Ramos (cell line): ENCODE results near the gene CFAP20.

ENCODE experiments used
- in situ Hi-C: fragments of 300-500 bp; cut with MboI; formaldehyde crosslinking; loops from one replicate; pipeline ENCODE4 v1.14.3; 2022; ENCODE audit warnings: low sequenced_read_pairs; ENCODE audit not compliant: unreplicated experiment

The CFAP20 gene

GRCh38 chr16:58129097-58129936 is at the start of gene CFAP20:
Gene CFAP20, minus strand, starts transcription at chr16:58129381. Its CDS starts 266 bp downstream, at chr16:58129115.
- in situ Hi-C loops, result no loop called here

GRCh38 chr16:58177353-58177710 is 48.2 kb upstream of the CFAP20 start:
- in situ Hi-C loops, result no loop called here

- in situ Hi-C loops, result no loop called here
Observed at GRCh38 chr16:58176608-58177352, 47.6 kb upstream of the CFAP20 start.

DNA sequence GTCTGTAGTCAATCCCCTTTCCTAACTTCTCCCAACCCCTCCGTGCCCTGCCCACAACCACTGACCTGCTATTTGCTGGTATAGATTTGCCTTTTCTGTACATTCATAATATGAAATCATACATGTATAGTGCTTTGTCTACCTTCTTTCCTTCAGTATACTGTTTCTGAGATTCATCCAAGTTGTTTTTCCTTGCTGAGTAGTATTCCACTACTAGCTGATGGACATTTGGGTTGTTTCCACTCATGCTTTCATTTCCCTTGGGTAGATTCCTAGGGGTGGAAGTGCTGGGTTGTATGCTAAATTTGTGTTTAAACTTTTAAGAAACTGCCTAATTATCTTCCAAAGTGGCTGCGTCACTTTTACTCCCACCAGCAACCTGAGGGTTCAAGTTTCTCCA is 41.0 kb upstream of the CFAP20 start:
- in situ Hi-C loops, result no loop called here

DNA sequence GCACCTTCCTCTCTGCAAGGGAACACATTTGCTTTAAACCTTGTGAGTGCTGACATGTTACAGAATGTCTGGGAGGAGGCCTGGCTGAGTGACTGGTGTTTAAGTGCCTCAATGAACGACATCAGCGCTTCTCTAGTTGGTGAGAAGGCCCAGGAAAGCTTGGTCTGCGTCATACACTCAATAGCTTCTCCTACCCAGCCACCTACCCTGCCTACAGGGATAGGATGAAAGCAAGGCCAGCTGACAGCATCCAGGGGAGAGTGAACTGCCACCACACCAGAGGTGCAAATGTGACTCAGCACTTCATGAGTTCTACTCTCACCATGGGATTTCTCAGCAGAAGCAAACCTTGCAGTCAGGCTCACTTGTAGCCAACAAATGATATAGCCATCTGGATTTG is 31.7 kb upstream of the CFAP20 start:
- in situ Hi-C loops, result no loop called here

- in situ Hi-C loops, result no loop called here
Observed at GRCh38 chr16:58158725-58159124, 29.5 kb upstream of the CFAP20 start.

GRCh38 chr16:58157951-58158540 is 28.9 kb upstream of the CFAP20 start:
- in situ Hi-C loops, result no loop called here

- in situ Hi-C loops, result no loop called here
Observed at GRCh38 chr16:58157239-58157638, 28.1 kb upstream of the CFAP20 start.

DNA sequence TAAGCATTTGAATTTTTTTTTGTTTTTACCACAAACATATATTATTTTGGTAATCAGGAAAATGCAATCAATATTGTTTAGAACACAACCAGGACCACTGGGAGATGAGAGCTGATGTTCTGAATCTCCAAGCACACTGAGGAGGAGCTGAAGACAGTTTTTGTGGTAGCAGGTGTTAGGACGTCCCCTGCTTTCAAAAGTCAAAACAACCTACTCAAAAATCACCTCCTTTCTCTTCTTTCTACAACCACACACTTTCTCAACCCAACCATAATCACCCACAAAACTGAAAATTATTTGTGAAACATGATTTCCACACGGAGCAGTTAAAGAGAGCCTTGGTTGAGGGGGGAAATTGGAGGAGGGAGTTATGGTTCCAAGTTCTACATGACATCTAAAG is 26.7 kb upstream of the CFAP20 start:
- in situ Hi-C loops, result no loop called here

GRCh38 chr16:58154345-58154744 is 25.2 kb upstream of the CFAP20 start:
- in situ Hi-C loops, result no loop called here

- in situ Hi-C loops, result no loop called here
Observed at GRCh38 chr16:58152246-58152868, 23.2 kb upstream of the CFAP20 start.

- in situ Hi-C loops, result no loop called here
Observed at GRCh38 chr16:58148526-58148925, 19.3 kb upstream of the CFAP20 start.

DNA sequence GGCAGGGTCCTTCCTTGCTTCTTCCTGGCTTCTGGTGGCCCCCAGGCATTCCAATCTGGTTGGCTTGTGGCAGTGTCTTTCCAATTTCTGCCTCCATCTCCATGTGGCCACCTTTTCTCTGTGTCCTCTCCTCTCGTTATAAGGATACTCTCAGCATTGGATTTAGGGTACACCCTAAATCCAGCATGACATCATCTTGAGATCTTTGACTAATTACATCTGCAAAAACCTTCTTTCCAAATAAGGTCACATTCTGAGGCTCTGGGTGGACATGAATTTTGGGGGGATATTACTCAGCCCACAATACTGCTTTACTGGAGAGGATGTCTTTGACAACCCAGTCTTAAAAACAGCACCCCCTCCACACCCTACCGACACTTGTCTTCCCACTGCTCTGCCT is 18.9 kb upstream of the CFAP20 start:
- in situ Hi-C loops, result no loop called here

- in situ Hi-C loops, result no loop called here
Observed at GRCh38 chr16:58138852-58139251, 9.7 kb upstream of the CFAP20 start.

DNA sequence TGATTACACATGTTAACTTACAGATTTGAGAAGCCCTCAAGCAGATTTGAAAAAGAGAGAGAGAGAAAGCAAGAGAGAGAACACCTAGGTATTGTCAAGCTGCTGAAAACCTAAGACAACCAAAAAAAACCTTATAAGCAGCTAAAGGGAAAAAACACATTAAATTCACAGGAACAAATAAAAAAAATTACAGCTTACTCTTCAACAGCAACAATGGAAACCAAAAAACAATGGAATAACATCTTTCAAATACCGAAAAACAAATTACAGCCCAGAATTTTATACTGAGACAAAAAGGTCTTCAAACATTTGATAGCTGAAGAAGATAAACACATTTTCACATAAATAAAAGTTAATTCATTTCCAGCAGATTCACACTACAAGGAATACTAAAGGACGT is 8.4 kb upstream of the CFAP20 start:
- in situ Hi-C loops, result no loop called here

GRCh38 chr16:58128711-58129096 is 477 bp downstream of the CFAP20 start:
- in situ Hi-C loops, result no loop called here

GRCh38 chr16:58128181-58128631 is 975 bp downstream of the CFAP20 start:
- in situ Hi-C loops, result no loop called here

DNA sequence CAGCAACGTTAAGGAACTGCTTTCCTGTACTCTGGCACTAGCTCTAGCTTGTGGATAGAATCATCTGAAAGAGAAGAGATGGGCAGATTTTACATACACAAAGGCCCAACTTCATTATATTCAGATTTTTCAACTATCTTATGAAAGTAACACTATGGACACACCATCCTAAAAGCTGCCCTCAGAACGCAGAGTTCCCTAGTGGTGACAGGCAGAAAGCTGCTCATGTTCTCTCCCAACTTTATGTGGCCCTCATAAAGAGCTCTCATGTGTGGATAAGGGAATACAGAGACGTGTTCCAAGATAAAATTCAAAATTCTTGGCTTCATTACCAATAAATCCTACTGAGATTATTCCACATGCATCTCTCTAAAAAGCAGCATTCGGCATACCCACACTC is 1.5 kb downstream of the CFAP20 start:
- in situ Hi-C loops, result no loop called here

- in situ Hi-C loops, result no loop called here
Observed at GRCh38 chr16:58127033-58127556, 2.1 kb downstream of the CFAP20 start.

DNA sequence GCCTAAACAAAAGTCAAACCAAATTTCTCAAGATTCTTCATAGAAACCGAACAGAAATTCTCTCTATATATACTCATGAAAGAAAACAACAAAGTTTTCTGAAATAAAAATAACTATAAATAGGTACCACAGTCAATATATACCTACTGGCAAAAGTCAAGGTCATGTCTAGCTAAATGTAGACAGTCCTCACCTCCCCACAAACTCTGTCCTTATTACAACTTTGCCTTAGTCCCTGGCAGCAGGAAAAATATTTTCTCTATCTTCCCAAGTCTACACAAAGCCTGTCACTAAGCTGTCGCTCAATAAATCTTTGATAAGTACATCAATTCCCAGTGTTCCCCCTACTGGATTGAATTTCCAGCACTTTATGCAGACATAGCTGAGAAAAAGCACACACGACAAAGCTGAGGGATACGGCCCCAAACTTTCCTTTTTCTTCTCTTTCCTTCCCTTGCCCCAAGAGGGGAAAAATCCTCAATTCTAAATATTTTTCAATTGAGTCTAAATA is 2.7 kb downstream of the CFAP20 start:
- in situ Hi-C loops, result no loop called here
